ENCODE data around the gene ELMO3. TPM values are rescaled to one million over a fixed set of nuclear protein-coding genes. Genes with fewer than 3 reads are reported as not detected.

Gene ELMO3
- total RNA-seq, 1 donor from 2014 or later = not detected

- Mint-ChIP-seq H3K4me3 (no peak overlapping the region), H3K4me1 (peaks cover 7% of the 10 kb centered on the region), H3K9me3 (no peaks in the 10 kb centered on the region), H3K27me3 (ENCODE audit: insufficient read depth, low read depth) (peaks cover 5% of the 10 kb centered on the region), H3K27ac (no peak overlapping the region), H3K36me3 (peaks cover 6% of the 10 kb centered on the region)
- H4K20me1 ChIP-seq (ENCODE audit: low read depth) = peaks cover 7% of the 10 kb centered on the region
- no peak overlapping the region for H2AFZ ChIP-seq (replicated peaks)
- H3K4me1 ChIP-seq = peaks cover 14% of the 10 kb centered on the region
- H3K79me2 ChIP-seq (ENCODE audit: low read depth) = no peaks in the 10 kb centered on the region
- H3K4me2 ChIP-seq = peak overlapping the region; percentile 50
- no peak overlapping the region for H3K27ac ChIP-seq
- no peaks in the 10 kb centered on the region for H3K27me3 ChIP-seq
- no peak overlapping the region for H3K9ac ChIP-seq
- TF ChIP-seq EZH2phosphoT487 (IDR thresholded peaks at IDR 0.05) (no peak), EZH2 (IDR thresholded peaks at IDR 0.05) (no peak), CTCF (IDR thresholded peaks at IDR 0.05) (no peak)
- no peaks in the 10 kb centered on the region for H3K9me3 ChIP-seq (ENCODE audit: low read depth)
- DNase-seq (ENCODE audit: low spot score) = peak; percentile 22
- H3K36me3 ChIP-seq = no peaks in the 10 kb centered on the region
- H3K4me3 ChIP-seq = no peak overlapping the region
- H3F3A ChIP-seq (ENCODE audit: low read depth) = peaks cover 12% of the 10 kb centered on the region
Observed at GRCh38 chr16:67207249-67208091, 8.5 kb downstream of the ELMO3 start.

GRCh38 chr16:67208154-67208896 is 9.4 kb downstream of the ELMO3 start:
- Histone ChIP-seq H3K4me1 (peaks cover 14% of the 10 kb centered on the region), H3K79me2 (ENCODE audit: low read depth) (no peaks in the 10 kb centered on the region), H3K27ac (no peak overlapping the region), H3K9ac (no peak overlapping the region), H3K27me3 (no peaks in the 10 kb centered on the region), H3F3A (ENCODE audit: low read depth) (peaks cover 12% of the 10 kb centered on the region), H3K4me3 (no peak overlapping the region), H4K20me1 (ENCODE audit: low read depth) (peaks cover 7% of the 10 kb centered on the region), H3K36me3 (no peaks in the 10 kb centered on the region), H2AFZ (replicated peaks) (no peak overlapping the region), H3K4me2 (no peak overlapping the region), H3K9me3 (ENCODE audit: low read depth) (no peaks in the 10 kb centered on the region)
- no peak for DNase-seq (ENCODE audit: low spot score)
- Mint-ChIP-seq H3K36me3 (peaks cover 6% of the 10 kb centered on the region), H3K4me1 (peaks cover 7% of the 10 kb centered on the region), H3K9me3 (no peaks in the 10 kb centered on the region), H3K4me3 (no peak overlapping the region), H3K27ac (no peak overlapping the region), H3K27me3 (ENCODE audit: insufficient read depth, low read depth) (peaks cover 3% of the 10 kb centered on the region)
- TF ChIP-seq CTCF (IDR thresholded peaks at IDR 0.05) = no peak
- no peak for TF ChIP-seq EZH2phosphoT487 (IDR thresholded peaks at IDR 0.05)
- no peak for TF ChIP-seq EZH2 (IDR thresholded peaks at IDR 0.05)

GRCh38 chr16:67209565-67209964 is 10.6 kb downstream of the ELMO3 start:
- Mint-ChIP-seq H3K4me3 (no peak overlapping the region), H3K36me3 (peaks cover 6% of the 10 kb centered on the region), H3K9me3 (no peaks in the 10 kb centered on the region), H3K27me3 (ENCODE audit: insufficient read depth, low read depth) (peaks cover 6% of the 10 kb centered on the region), H3K27ac (no peak overlapping the region), H3K4me1 (peaks cover 7% of the 10 kb centered on the region)
- Histone ChIP-seq H3K4me1 (peaks cover 14% of the 10 kb centered on the region), H3K27ac (no peak overlapping the region), H3K27me3 (no peaks in the 10 kb centered on the region), H3F3A (ENCODE audit: low read depth) (peaks cover 12% of the 10 kb centered on the region), H3K79me2 (ENCODE audit: low read depth) (no peaks in the 10 kb centered on the region), H2AFZ (replicated peaks) (no peak overlapping the region), H3K4me2 (no peak overlapping the region), H3K36me3 (no peaks in the 10 kb centered on the region), H3K9me3 (ENCODE audit: low read depth) (no peaks in the 10 kb centered on the region), H3K9ac (no peak overlapping the region), H4K20me1 (ENCODE audit: low read depth) (peaks cover 7% of the 10 kb centered on the region), H3K4me3 (no peak overlapping the region)
- no peak for TF ChIP-seq EZH2phosphoT487 (IDR thresholded peaks at IDR 0.05)
- TF ChIP-seq EZH2 (IDR thresholded peaks at IDR 0.05) = no peak
- TF ChIP-seq CTCF (IDR thresholded peaks at IDR 0.05) = no peak
- no peak for DNase-seq (ENCODE audit: low spot score)

Data from neural progenitor cell (in vitro differentiated cells).